NB4 (cell line): ENCODE results near the gene GRM7.

Source experiments
- DNase-seq: peaks from one replicate; pipeline ENCODE4 v3.0.0; 2010; ENCODE audit warnings: low read depth
- H3K4me3 ChIP-seq: one replicate; pipeline ENCODE4 v1.5.1; 2011; ENCODE audit warnings: mild to moderate bottlenecking, low read depth, low read length, moderate library complexity
- MYC ChIP-seq: IDR thresholded peaks from 2 replicates; pipeline ENCODE4 v1.6.1; 2011; ENCODE audit warnings: low read depth, low read length
- POLR2A ChIP-seq: IDR thresholded peaks from 2 replicates; pipeline ENCODE4 v1.6.1; 2011; ENCODE audit warnings: mild to moderate bottlenecking; ENCODE audit not compliant: insufficient read length; ENCODE audit errors: extremely low read depth
- TF ChIP-seq, protein P1 (sequence below): IDR thresholded peaks from one replicate; pipeline ENCODE4 v1.5.1; 2012; ENCODE audit warnings: low read depth, low read length
- TF ChIP-seq, protein P2 (sequence below): IDR thresholded peaks from 2 replicates; pipeline ENCODE4 v1.6.1; 2011; ENCODE audit warnings: low read depth, low read length

Gene GRM7

DNA sequence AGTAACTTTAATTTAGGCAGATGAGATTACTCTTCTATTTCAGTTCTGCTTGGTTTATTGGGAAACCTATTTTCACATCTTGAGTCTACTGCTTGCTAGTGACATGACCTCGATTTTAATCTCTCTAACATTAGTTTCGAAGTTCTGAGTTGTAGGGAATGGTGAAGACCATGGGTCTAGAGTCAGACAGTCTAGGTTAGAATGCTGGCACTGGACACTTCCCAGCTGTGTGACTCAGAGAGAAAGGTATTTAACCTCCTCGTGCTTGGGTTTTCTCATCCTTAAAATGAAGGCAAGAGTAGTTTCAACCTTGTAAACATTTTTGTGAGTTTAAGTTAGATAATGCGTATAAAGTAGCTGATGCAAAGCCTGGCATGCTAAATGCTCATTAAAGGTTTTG is 422.1 kb downstream of the GRM7 start:
- no peak overlapping the region for H3K4me3 ChIP-seq
- no peak for TF ChIP-seq POLR2A
- TF ChIP-seq, protein P1, sequence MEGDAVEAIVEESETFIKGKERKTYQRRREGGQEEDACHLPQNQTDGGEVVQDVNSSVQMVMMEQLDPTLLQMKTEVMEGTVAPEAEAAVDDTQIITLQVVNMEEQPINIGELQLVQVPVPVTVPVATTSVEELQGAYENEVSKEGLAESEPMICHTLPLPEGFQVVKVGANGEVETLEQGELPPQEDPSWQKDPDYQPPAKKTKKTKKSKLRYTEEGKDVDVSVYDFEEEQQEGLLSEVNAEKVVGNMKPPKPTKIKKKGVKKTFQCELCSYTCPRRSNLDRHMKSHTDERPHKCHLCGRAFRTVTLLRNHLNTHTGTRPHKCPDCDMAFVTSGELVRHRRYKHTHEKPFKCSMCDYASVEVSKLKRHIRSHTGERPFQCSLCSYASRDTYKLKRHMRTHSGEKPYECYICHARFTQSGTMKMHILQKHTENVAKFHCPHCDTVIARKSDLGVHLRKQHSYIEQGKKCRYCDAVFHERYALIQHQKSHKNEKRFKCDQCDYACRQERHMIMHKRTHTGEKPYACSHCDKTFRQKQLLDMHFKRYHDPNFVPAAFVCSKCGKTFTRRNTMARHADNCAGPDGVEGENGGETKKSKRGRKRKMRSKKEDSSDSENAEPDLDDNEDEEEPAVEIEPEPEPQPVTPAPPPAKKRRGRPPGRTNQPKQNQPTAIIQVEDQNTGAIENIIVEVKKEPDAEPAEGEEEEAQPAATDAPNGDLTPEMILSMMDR: no peak
- no peak for TF ChIP-seq MYC
- TF ChIP-seq, protein P2, sequence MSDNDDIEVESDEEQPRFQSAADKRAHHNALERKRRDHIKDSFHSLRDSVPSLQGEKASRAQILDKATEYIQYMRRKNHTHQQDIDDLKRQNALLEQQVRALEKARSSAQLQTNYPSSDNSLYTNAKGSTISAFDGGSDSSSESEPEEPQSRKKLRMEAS: no peak
- DNase-seq: no peak

DNA sequence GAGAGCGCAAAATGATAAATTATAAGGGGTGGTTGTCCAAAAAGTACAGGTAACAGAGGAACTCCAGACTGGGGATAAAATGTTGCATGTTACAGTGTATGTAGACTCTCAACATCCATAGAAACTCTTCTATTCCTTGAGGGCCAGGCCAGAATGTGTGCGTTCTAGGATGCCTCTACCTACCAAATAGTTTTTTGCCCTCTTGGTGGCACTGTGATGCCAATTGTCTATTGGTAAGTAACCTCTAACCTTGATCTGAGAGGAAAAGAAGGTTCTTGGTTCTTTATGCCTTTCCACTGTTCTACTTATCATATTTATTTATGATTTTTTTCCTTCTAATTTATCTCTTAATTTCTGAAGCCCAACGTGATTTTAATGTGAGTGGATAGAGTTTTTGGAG is 424.6 kb downstream of the GRM7 start:
- DNase-seq: peak; percentile 12
- TF ChIP-seq, protein P1: no peak
- TF ChIP-seq POLR2A (no peak), MYC (no peak)
- TF ChIP-seq, protein P2: no peak
- no peak overlapping the region for H3K4me3 ChIP-seq

DNA sequence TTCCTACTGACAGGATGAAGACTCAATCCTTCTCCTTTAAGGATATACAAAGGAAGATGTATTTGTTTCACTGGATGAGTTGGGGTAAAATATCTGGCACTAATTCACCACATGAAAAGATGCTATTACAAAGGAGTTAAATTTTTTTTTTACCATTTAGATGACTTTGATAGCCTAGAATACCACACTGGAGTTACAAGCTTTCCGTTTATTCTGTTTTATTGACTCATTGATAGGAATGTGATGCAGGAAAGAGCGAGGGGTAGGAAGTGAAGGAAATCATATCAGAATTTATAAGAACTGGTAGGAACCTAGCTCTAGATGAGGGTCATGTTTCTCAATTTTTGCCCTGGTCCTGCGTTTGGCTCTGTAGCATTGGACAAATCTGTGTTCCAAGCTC is 427.2 kb downstream of the GRM7 start:
- TF ChIP-seq, protein P2: no peak
- TF ChIP-seq MYC: no peak
- TF ChIP-seq POLR2A: no peak
- TF ChIP-seq, protein P1: no peak
- no peak overlapping the region for H3K4me3 ChIP-seq
- DNase-seq: no peak

DNA sequence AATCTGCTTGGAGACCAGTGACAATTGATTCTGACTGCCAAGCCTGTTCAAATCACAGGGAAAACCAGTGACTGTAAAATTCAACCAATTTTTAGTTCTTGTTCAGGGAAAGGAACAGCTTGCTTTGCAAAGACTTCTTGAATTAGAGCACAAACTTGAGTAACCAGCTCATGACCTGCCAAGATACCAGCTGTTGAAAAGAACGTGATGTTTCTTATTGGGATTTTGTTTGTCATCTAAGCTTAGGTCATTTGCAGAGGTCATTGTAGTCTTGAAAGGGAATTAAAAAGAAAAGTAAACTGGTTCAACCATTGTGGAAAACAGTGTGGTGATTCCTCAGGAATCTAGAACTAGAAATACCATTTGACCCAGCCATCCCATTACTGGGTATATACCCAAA is 428.2 kb downstream of the GRM7 start:
- no peak for DNase-seq
- H3K4me3 ChIP-seq: no peak overlapping the region
- no peak for TF ChIP-seq MYC
- TF ChIP-seq, protein P2: no peak
- TF ChIP-seq, protein P1: no peak
- TF ChIP-seq POLR2A: no peak

DNA sequence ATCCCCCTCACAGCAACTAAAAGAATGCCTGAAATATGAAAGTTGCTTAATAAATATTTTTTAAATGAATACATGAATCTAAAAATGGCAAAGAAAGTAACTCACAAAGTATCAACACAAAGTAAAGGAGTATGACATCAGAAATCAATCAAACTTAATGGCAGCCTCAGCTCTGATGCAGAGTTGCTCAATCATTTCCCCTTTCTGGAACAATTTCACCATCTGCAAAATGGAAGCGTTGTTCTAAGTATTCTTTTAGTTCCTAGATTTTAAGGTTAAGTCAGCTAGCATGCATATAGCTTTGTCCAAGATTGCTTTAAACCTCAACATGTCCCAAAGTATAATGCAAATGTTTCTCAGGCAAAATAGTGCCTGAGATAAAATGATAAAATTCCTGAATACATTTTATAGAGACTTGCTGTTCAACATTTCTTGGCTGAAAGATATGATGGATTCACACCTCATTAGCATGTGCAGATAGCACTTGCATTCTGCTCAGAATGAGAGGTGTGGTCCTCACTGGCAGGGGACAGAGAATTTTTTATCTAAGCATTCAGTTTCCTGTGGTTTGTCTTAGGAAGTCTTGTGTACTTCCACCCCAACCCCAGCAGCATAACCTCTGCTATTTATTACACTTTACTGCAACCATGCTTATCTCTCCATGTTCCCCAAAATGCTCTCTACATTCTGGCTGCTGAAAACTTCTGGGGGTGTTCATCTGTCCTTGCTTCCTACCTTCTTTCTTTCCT is 429.3 kb downstream of the GRM7 start:
- peak; percentile 6 for DNase-seq
- no peak overlapping the region for H3K4me3 ChIP-seq
- TF ChIP-seq, protein P2: no peak
- TF ChIP-seq, protein P1: no peak
- TF ChIP-seq POLR2A (no peak), MYC (no peak)

DNA sequence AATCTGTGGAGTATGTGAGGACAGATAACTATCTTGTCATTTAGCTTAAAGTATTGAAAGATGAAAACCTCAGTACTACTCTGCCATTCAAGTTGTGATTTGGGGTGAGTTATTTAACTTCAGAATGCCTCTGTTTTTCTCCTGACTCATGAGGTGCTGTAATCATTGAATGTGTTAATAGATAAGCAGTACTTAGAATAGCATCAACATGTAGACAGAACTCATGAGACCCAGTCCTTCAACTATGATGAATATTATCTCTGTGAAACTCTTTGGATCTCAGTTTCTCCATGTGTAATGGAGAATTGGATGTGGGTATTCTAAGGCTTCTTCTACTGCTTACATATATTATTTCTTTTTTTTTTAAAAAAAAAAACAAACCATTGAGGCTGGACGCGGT is 431.4 kb downstream of the GRM7 start:
- TF ChIP-seq, protein P2: no peak
- TF ChIP-seq MYC (no peak), POLR2A (no peak)
- TF ChIP-seq, protein P1: no peak
- no peak for DNase-seq
- no peak overlapping the region for H3K4me3 ChIP-seq
